HepG2 (cell line): ENCODE data around the gene FAM240A. TPM values are rescaled to one million over a fixed set of nuclear protein-coding genes. Genes with fewer than 3 reads are reported as not detected.
A peak's percentile ranks its signal among the peaks of the same experiment; 100 is the strongest.

Source experiments
- ATAC-seq: fragments of 200-7000 bp; cut with Tn5 transposase; 3 replicates; pipeline ENCODE4 v1.9.1; 2020; ENCODE audit warnings: mild to moderate bottlenecking, moderate library complexity
- BruUV-seq: library from RNA; stranded (reverse); fragments of 400-500 nt; replicated peaks from 2 replicates; lab custom pipeline; 2021; lab: Mats Ljungman, UMichigan
- CTCF ChIA-PET: fragments of 300-600 bp; formaldehyde crosslinking; extraction: SDS; loops from one replicate; lab custom pipeline; 2021; ENCODE audit warnings: low total read pairs, inconsistent platforms, low intra/inter-chr PET ratio; lab: Yijun Ruan, JAX
- POLR2A ChIA-PET: fragments of 350-600 bp; sonication (Branson Sonifier 250); formaldehyde crosslinking; loops from one replicate; lab custom pipeline; 2020; ENCODE audit warnings: antibody characterized with exemption, inconsistent platforms; lab: Yijun Ruan, JAX
- DNase-seq: peaks from one replicate; pipeline ENCODE4 v3.0.0-alpha.2; 2015; ENCODE audit warnings: low spot score
- FAIRE-seq: peaks from 3 replicates; lab custom pipeline; 2011; peaks lifted over from hg19 to GRCh38; lab: Jason Lieb, UNC
- H2AFZ ChIP-seq: one replicate; pipeline ENCODE4 v1.6.1; 2011; ENCODE audit warnings: low read length, inconsistent platforms
- H3K27ac ChIP-seq: fragments of 300-600 bp; 3 replicates; pipeline ENCODE4 v1.8.0; 2011; ENCODE audit warnings: mixed run types, mild to moderate bottlenecking, mixed read lengths, low read length, inconsistent platforms; ENCODE audit not compliant: insufficient read depth; ENCODE audit errors: extremely low read length
- H3K27me3 ChIP-seq, 2 experiments: fragments of 200-600 bp in 1 of 2; 2 replicates in 1 of 2; 3 replicates in 1 of 2; pipeline versions ENCODE4 v1.6.0 to v1.8.0; 2011; ENCODE audit warnings: low read length in 2 of 2, mild to moderate bottlenecking in 2 of 2, moderate library complexity in 2 of 2, inconsistent platforms in 1 of 2; ENCODE audit not compliant: insufficient read depth in 2 of 2, control insufficient read depth in 1 of 2
- H3K36me3 ChIP-seq, 2 experiments: fragments of 200-600 bp in 1 of 2; replicated peaks in 1 of 2; 2 replicates in 1 of 2; 3 replicates in 1 of 2; pipeline versions ENCODE4 v1.5.1 to v1.8.0; 2011; ENCODE audit warnings: low read length in 2 of 2, inconsistent platforms in 1 of 2; ENCODE audit not compliant: insufficient read depth in 2 of 2, control insufficient read depth in 1 of 2
- H3K4me1 ChIP-seq: 2 replicates; pipeline ENCODE4 v1.5.1; 2012; ENCODE audit warnings: low read length, inconsistent platforms; ENCODE audit not compliant: insufficient read depth
- H3K4me2 ChIP-seq: 2 replicates; pipeline ENCODE4 v1.6.0; 2011; ENCODE audit warnings: low read depth, low read length, inconsistent platforms
- H3K4me3 ChIP-seq, 3 experiments: fragments of 200-600 bp in 1 of 3; sonication (generic), shearing (Covaris generic) in 1 of 3; replicated peaks in 1 of 3; 2 replicates each; pipeline ENCODE4 v1.5.1; 2011 to 2016; ENCODE audit warnings: low read length in 3 of 3, inconsistent platforms in 2 of 3, low read depth in 2 of 3, mild to moderate bottlenecking in 2 of 3, control low read depth in 1 of 3, mixed read lengths in 1 of 3; ENCODE audit not compliant: insufficient read depth in 1 of 3
- H3K79me2 ChIP-seq: one replicate; pipeline ENCODE4 v1.6.1; 2011; ENCODE audit warnings: low read length, inconsistent platforms; ENCODE audit not compliant: insufficient read depth
- H3K9ac ChIP-seq: 2 replicates; pipeline ENCODE4 v1.6.0; 2011; ENCODE audit warnings: mild to moderate bottlenecking, low read depth, low read length, inconsistent platforms; ENCODE audit not compliant: insufficient read depth
- H3K9me3 ChIP-seq: 2 replicates; pipeline ENCODE4 v1.5.1; 2012; ENCODE audit warnings: mild to moderate bottlenecking, low read length
- H4K20me1 ChIP-seq: 2 replicates; pipeline ENCODE4 v1.6.0; 2011; ENCODE audit warnings: inconsistent platforms, mild to moderate bottlenecking, low read length, moderate library complexity; ENCODE audit not compliant: insufficient read depth
- ATF1 ChIP-seq: IDR thresholded peaks from 2 replicates; pipeline ENCODE4 v1.6.1; 2016; ENCODE audit warnings: mild to moderate bottlenecking, control low read depth
- CEBPB ChIP-seq: IDR thresholded peaks from 2 replicates; pipeline ENCODE4 v1.6.1; 2011; ENCODE audit warnings: low read depth, low read length, improper control_type of control experiment, borderline replicate concordance
- NR2C2 ChIP-seq: sonication (generic); formaldehyde crosslinking; IDR thresholded peaks from 2 replicates; pipeline ENCODE4 v1.4.0; 2020; ENCODE audit warnings: missing genetic modification reagents, mild to moderate bottlenecking, moderate library complexity, borderline replicate concordance
- ZBTB34 ChIP-seq: sonication (generic); formaldehyde crosslinking; IDR thresholded peaks from 2 replicates; pipeline ENCODE4 v1.8.0; 2022; ENCODE audit warnings: mild to moderate bottlenecking, missing genetic modification reagents
- ZNF143 ChIP-seq: sonication (generic); formaldehyde crosslinking; IDR thresholded peaks from 2 replicates; pipeline ENCODE4 v1.4.0; 2020; ENCODE audit warnings: missing genetic modification reagents
- ZNF484 ChIP-seq: sonication (generic); formaldehyde crosslinking; IDR thresholded peaks from 2 replicates; pipeline ENCODE4 v1.5.1; 2020; ENCODE audit warnings: mild to moderate bottlenecking, low read depth, missing genetic modification reagents, borderline replicate concordance
- WGBS: methylation state at CpG from one replicate; pipeline ENCODE4 v1.1.6; 2017; ENCODE audit warnings: low lambda C conversion rate; 5-methylcytosine and 5-hydroxymethylcytosine counted together
- in situ Hi-C: cut with HindIII; loops from 2 replicates; pipeline ENCODE4 v1.10.0; 2017; ENCODE audit warnings: low pct_unique_long_range_greater_than_20kb; ENCODE audit not compliant: extremely low pct_ligation_motif_present
- intact Hi-C: fragments of 100-400 bp; cut with micrococcal nuclease; formaldehyde crosslinking; loops from one replicate; pipeline ENCODE4 v1.10.0; 2022; ENCODE audit not compliant: unreplicated experiment
- polyA plus RNA-seq, 8 experiments: library from polyadenylated mRNA; depleted of rRNA in 3 of 8; stranded (reverse) in 7 of 8; unstranded in 1 of 8; fragments of >200 nt; fragmentation: Illumina TruSeq in 4 of 8; extraction: Trizol in 4 of 8; gene quantifications; 2 replicates each; pipeline versions ENCODE4 v1.2.1 to v1.2.3, GENCODE V29; 2011 to 2016; ENCODE audit warnings: low read depth in 4 of 8, missing spikeins in 1 of 8, mixed read lengths in 1 of 8; ENCODE audit not compliant: insufficient read depth in 1 of 8
- total RNA-seq, 5 experiments: library from RNA; depleted of rRNA; stranded (reverse); fragments of >200 nt; fragmentation: Illumina TruSeq; extraction: Trizol; gene quantifications; 2 replicates each; pipeline ENCODE4 v1.2.3, GENCODE V29; 2016; ENCODE audit warnings: low read depth in 1 of 5
- TF ChIP-seq, protein P1 (sequence below): sonication (generic); formaldehyde crosslinking; IDR thresholded peaks from 2 replicates; pipeline ENCODE4 v1.5.0; 2020; ENCODE audit warnings: mild to moderate bottlenecking, missing genetic modification reagents, moderate library complexity

Gene FAM240A
- total and polyA plus RNA-seq, 2 of the 13 experiments (the other 11 are each of a cell fraction or from before 2014, with no cell fraction given) = not detected

DNA sequence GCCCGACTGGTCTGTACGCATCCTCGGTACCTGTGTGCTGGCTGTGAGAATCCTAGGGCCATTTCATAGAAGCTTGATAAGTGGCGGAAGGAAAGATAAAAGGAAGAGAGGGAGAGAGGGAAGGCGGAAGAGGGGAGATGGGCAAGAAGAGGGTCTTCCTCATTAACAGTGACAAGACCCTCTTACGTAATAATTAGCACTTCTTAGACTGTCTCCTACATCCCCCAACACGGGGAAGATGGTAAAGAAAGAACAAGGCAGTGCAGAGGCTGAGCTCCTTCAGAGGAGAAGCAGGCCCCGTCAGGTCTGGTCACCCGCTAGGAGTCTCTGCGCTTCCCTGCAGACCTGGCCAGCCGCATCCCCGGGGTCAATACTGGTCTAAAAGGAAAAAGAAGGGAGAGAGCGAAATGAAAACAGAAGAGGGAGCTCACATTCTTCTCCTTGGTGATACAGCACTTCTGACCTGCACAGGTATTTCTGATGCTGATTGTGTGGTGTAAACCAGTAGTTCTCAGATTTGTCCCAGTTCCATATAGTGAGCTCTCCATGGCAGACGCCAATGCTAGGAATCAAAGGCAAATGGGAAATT lies 19.0 kb upstream of the FAM240A start:
- no peaks in the 10 kb centered on the region for H3K9me3 ChIP-seq
- no peaks in the 10 kb centered on the region; a peak in 1 of 5 replicates for H3K27me3 ChIP-seq
- WGBS = 68% methylated on average over 14 of the region's 14 CpGs
- CTCF ChIA-PET = no interaction called here
- TF ChIP-seq, protein P1, sequence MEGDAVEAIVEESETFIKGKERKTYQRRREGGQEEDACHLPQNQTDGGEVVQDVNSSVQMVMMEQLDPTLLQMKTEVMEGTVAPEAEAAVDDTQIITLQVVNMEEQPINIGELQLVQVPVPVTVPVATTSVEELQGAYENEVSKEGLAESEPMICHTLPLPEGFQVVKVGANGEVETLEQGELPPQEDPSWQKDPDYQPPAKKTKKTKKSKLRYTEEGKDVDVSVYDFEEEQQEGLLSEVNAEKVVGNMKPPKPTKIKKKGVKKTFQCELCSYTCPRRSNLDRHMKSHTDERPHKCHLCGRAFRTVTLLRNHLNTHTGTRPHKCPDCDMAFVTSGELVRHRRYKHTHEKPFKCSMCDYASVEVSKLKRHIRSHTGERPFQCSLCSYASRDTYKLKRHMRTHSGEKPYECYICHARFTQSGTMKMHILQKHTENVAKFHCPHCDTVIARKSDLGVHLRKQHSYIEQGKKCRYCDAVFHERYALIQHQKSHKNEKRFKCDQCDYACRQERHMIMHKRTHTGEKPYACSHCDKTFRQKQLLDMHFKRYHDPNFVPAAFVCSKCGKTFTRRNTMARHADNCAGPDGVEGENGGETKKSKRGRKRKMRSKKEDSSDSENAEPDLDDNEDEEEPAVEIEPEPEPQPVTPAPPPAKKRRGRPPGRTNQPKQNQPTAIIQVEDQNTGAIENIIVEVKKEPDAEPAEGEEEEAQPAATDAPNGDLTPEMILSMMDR (CRISPR knock-in tag) = 0 out of 2 replicates have a peak, but pooled peaks have one; percentile 3
- TF ChIP-seq ZNF143 (CRISPR knock-in tag) = no peak
- TF ChIP-seq ZBTB34 (CRISPR knock-in tag) = no peak
- no peak for TF ChIP-seq ZNF484
- TF ChIP-seq NR2C2 = no peak
- no peak for TF ChIP-seq ATF1
- TF ChIP-seq CEBPB = peak; percentile 36
- no TSS peak for BruUV-seq
- H4K20me1 ChIP-seq = no peaks in the 10 kb centered on the region
- no peak overlapping the region for H2AFZ ChIP-seq
- no peak for DNase-seq
- no peak for ATAC-seq
- no peaks in the 10 kb centered on the region for H3K36me3 ChIP-seq
- no peaks in the 10 kb centered on the region for H3K79me2 ChIP-seq
- no peak overlapping the region for H3K4me2 ChIP-seq
- intact Hi-C loops (no loop called here), in situ Hi-C loops (no loop called here)
- no peak overlapping the region for H3K4me3 ChIP-seq
- no peaks in the 10 kb centered on the region for H3K4me1 ChIP-seq
- no peak overlapping the region for H3K27ac ChIP-seq
- POLR2A ChIA-PET = no interaction called here
- H3K9ac ChIP-seq = no peak overlapping the region
- no peak for FAIRE-seq
